HG02588 (cell line): ENCODE measurements around the gene SGCG.
"Not testable (repeated sequence)": the region's sequence is repeated elsewhere in the genome, so short reads cannot be mapped to it uniquely, and the experiment has no call there.

Experiments used
- ATAC-seq: cut with Tn5 transposase; IDR thresholded peaks from one replicate; pipeline ENCODE4 v1.9.1; 2021; ENCODE audit warnings: mild to moderate bottlenecking, moderate library complexity; ENCODE audit not compliant: unreplicated experiment

Gene SGCG, protein sequence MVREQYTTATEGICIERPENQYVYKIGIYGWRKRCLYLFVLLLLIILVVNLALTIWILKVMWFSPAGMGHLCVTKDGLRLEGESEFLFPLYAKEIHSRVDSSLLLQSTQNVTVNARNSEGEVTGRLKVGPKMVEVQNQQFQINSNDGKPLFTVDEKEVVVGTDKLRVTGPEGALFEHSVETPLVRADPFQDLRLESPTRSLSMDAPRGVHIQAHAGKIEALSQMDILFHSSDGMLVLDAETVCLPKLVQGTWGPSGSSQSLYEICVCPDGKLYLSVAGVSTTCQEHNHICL

GRCh38 chr13:23180711-23181110 is at the start of gene SGCG:
Gene SGCG (plus strand): TSS chr13:23180979. CDS start chr13:23203695, 22,716 bp downstream.
- no peak for ATAC-seq

GRCh38 chr13:23134542-23134941 is 46.2 kb upstream of the SGCG start:
- no peak for ATAC-seq

DNA sequence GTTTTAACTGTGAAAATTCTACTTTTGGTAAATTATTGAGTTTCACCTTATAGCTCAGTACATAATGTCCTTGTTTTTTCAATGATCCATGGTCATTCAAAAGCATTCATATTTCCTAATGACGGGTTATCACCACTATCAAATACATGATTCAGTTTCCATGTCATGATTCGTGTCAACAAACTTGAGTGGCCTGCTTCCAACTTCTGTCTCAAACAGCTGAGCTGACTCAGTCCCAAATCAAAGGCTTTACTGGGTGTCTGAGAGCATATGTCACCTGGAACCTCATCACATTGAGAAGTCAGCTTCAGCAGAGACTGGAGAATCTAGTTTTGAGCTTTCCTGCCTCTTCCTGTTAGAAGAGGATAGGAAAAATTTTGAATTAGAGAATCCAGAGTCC is 40.3 kb upstream of the SGCG start:
- ATAC-seq = no peak

DNA sequence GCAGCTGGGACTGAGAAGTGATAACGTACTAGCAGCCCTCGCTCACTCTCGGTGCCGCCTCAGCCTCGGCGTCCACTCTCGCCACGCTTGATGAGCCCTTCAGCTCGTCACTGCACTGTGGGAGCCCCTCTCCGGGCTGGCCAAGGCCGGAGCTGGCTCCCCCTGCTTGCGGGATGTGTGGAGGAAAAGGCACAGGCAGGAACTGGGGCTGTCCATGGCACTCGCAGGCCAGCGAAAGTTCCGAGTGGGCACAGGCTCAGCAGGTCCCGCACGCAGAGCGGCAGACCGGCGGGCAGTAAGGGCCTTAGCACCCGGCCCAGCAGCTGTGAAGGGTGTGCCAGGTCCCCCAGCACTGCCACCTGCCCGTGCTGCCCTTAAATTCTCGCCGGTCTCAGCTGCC is 38.8 kb upstream of the SGCG start:
- no peak for ATAC-seq

DNA sequence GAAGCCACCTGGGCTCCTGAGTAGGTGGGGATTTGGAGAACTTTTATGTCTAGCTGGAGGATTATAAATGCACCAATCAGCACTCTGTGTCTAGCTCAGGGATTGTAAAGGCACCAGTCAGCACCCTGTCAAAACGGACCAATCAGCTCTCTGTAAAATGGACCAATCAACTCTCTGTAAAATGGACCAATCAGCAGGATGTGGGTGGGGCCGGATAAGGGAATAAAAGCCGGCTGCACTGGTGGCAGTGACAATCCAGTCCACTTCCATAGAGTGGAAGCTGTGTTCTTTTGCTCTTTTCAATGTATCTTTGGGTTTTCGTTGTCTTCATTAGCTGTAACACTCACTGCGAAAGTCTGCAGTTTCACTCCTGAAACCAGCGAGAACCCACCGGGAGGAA is 38.2 kb upstream of the SGCG start:
- not testable (repeated sequence) for ATAC-seq

- no peak for ATAC-seq
Observed at GRCh38 chr13:23144431-23144830, 36.3 kb upstream of the SGCG start.

DNA sequence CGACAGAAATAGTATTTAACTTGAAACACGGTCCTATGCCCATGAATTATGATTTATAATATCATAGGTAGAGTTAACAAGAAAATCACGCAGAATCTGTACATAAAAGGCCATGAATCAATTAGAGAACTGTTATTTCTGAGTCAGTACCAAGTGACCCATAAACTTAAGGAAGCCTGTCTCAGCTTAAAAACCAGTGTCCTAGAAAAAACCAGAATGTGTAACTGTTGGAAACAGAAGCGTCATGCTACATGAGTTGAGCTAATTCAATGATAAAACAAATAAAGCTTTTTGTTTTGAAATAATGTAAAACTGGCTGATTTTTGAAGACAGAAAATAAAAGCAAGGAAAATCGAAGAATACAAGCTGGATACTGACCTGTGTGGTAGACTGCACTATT is 34.8 kb upstream of the SGCG start:
- no peak for ATAC-seq

- no peak for ATAC-seq
Observed at GRCh38 chr13:23146811-23147625, 33.8 kb upstream of the SGCG start.

- no peak for ATAC-seq
Observed at GRCh38 chr13:23147827-23148226, 33.0 kb upstream of the SGCG start.

GRCh38 chr13:23157781-23158180 is 23.0 kb upstream of the SGCG start:
- no peak for ATAC-seq

- ATAC-seq = no peak
Observed at GRCh38 chr13:23159205-23159759, 21.5 kb upstream of the SGCG start.

DNA sequence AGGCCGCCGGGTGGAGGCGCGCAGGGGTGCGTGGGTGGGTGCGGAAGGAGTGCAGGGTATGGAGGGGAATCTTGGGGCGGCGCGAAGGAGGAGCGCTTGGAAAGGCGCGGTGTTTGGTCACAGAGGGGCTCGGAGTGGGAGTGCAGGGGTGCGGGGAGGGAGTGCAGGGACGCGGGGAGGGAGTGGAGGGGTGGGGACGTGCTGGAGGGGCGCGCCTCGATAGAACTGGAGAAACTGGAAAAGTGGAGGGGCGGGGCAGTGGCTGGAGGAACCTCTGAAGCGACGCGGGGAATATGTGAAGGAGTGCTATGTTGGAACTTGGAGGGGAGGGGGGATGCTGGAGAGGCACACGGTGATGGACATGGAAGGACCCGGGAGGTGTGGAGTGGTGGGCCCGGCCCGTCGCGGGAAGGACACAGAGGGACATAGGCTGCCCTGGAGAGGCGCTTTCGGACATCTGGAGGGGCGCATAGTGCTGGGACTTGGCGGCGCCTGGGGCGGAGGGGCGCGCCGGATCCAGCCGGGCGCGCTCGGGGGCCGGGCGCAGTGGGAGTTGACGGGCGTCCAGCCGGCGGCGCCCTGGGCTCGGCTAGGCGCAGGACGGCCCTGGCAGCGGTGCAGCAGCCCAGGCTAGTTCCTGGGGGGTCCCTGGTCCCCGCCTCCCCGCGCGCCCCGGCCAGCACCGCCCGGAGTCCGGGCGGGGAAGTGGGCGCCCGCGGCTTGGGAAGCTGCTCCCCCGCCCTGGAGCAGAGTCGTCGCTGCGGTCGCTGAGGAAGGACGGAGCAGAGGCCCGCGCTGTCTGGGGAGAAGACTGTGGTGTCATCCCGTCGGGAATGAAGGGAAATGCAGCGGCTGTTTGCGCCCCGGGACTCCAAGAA is 20.8 kb upstream of the SGCG start:
- no peak for ATAC-seq

DNA sequence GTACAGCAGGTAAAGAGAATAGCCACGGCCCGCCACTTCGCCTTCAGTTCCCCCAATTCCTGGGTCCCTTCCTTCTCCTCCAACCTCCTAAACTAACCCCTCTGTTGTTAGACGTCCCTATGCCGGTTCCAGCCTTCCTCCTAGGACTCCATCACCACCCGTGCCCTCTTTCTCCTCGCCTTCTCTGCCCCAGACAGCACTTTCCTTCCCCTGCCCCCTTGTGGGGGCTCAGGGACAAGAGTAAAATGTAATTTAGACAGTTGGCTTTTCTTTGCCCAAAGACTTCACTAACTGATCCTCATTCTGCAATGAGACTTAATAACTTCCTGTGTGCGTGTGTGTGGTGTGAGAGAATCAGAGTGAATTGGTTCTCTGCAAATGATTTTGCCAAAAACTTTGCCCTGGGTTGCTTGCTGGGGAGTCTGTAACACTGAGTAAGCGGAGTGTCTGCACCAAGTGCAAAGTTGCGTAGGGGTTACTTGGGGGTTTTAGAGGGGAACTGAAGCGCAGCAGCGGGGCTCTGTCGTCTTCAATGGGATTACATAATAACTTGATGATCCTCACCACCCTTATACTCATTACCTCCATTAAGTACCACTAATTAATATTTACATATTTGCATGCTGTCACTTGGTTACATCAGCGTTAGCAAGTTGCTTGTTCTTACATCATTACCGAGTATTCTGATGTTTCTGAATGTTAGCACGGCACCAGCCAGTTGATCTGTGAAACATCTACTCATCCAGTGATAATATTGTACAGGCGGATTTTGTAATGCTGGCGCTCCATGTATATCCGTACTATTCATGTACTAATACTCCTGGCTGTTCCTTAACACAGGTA is 19.9 kb upstream of the SGCG start:
- no peak for ATAC-seq

GRCh38 chr13:23161481-23161825 is 19.3 kb upstream of the SGCG start:
- no peak for ATAC-seq

GRCh38 chr13:23175920-23176319 is 4.9 kb upstream of the SGCG start:
- no peak for ATAC-seq

DNA sequence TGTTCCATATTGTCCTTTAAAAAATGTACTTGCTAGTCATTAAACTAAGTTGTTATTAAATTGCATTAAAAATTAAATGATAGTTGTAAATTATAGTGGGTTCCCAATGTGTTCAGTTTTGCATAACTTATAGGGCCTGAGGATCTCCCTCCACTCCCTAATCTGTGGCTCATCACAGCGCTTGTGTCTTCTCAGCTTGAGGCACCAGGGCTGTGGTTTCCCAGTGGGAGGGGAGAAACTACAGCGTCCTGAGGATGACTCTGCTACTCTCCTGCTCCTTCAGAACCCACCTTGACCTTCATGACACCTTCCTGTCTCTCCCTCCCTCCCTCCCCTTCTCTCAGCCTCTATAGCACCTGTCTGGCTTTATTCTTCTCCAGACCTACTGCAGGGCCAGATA is 1.4 kb downstream of the SGCG start:
- no peak for ATAC-seq

DNA sequence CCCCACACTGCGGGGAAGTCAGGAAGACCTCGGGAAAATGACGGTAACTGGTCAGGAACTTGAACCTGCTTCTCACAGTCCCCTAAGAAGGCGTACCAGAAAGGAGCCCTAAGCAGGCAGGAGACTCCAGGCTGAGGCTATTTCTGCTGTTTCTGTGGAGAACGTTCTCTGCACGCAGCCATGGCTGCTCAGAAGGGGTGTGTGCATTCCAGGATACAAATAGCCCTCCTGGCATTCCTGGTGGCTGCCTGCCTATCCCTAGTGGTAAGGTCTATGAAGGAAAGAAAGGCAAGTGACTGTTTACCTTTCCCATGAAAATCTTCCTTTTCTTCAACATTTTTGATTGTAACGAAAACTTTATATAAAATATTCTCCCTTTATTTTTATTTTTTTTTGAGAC is 2.5 kb downstream of the SGCG start:
- ATAC-seq = no peak

GRCh38 chr13:23185542-23185941 is 4.8 kb downstream of the SGCG start:
- ATAC-seq = no peak

DNA sequence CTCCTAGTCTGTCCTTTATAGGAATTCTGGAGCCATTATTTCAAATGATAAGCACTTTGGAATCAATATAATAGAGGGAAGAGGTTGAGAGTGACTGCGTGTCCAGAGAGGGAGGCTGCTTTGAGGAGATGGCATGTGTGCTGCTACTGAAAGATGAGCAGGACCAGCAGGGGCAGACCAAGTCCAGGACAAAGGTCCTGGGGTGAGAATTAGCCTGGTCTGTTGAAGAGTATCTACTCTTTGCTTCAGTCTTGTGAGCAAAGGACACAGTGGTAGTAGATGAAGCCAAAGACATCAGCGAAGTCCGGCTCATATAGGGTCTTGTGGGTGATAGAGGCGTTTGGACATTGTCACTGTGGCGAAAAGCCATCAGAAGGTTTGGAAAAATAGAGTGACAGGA is 21.1 kb downstream of the SGCG start:
- no peak for ATAC-seq

- ATAC-seq = no peak
Observed at GRCh38 chr13:23202383-23202782, 21.6 kb downstream of the SGCG start.
